GM12864 (cell line): ENCODE results near the gene KRT74.

Experiments used
- DNase-seq: peaks from one replicate; pipeline ENCODE4 v3.0.0-alpha.2; 2011; ENCODE audit warnings: low read depth
- H3K4me3 ChIP-seq: 2 replicates; pipeline ENCODE4 v1.5.1; 2011; ENCODE audit warnings: mild to moderate bottlenecking, low read depth, low read length, control low read depth
- TF ChIP-seq, protein P1 (sequence below): IDR thresholded peaks from 2 replicates; pipeline ENCODE4 v1.5.1; 2011; ENCODE audit warnings: low read depth, mild to moderate bottlenecking, moderate library complexity, low read length, control low read depth, inconsistent platforms; ENCODE audit errors: missing control alignments

The KRT74 gene

DNA sequence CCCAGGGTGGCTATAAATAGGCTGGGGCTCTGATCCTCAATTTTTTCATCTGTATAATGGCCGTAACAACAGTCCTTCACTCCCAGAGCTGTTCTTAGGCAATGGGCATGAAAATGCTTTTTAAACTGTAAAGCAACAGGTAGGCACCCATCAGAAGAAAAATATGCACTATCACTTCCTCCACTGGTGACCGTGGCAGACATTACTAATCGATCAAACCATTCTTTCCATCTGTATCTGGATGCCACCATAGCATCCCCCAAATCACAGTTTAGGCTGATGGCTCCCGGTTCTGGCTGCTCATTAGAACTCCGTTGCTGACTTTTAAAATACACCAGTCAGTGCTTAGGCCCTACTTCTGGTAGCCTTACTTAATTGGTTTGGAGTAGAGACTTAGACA, 31.9 kb downstream of the KRT74 start:
- no peak for DNase-seq
- H3K4me3 ChIP-seq, result no peak overlapping the region
- TF ChIP-seq, protein P1, sequence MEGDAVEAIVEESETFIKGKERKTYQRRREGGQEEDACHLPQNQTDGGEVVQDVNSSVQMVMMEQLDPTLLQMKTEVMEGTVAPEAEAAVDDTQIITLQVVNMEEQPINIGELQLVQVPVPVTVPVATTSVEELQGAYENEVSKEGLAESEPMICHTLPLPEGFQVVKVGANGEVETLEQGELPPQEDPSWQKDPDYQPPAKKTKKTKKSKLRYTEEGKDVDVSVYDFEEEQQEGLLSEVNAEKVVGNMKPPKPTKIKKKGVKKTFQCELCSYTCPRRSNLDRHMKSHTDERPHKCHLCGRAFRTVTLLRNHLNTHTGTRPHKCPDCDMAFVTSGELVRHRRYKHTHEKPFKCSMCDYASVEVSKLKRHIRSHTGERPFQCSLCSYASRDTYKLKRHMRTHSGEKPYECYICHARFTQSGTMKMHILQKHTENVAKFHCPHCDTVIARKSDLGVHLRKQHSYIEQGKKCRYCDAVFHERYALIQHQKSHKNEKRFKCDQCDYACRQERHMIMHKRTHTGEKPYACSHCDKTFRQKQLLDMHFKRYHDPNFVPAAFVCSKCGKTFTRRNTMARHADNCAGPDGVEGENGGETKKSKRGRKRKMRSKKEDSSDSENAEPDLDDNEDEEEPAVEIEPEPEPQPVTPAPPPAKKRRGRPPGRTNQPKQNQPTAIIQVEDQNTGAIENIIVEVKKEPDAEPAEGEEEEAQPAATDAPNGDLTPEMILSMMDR, result no peak

DNA sequence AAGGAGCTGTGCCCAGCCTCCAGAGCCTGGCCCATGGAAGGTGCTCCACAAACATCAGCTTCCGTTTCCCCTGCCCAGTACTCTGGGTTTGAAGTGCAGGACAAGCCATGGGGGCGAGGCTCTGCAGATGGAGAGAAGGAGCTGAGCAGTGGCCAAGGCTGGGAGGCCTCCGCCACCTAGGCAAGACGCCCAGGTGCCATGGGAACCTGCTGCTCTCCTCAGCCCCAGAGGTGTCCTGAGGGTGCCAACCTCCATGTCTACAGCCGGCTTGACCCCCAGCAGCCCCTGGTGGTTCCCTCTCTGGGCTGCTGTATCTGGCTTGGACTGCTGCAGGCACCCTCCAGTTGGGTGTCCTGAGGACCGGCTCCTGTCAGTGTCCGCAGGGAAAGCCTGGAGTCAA, 33.1 kb downstream of the KRT74 start:
- TF ChIP-seq, protein P1, result no peak
- DNase-seq, result no peak
- no peak overlapping the region for H3K4me3 ChIP-seq

DNA sequence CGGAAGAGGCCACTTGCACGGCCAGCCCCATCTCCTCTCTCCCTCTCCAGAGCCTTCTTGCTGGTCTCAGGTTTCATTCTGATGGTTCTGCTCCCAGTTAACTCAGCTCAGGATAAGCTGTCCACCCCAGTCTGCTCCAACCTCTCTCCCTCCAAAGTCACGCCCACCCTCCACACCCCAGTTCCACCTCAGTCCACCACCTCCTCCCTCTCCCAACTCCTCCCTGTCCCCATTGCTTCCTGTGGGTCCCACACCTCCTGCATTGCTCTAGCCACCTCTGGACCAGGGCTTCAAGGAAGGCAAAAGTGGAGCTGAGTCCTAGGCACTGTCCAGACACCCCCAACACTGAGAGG, 33.8 kb downstream of the KRT74 start:
- H3K4me3 ChIP-seq, result no peak overlapping the region
- TF ChIP-seq, protein P1, result no peak
- no peak for DNase-seq

DNA sequence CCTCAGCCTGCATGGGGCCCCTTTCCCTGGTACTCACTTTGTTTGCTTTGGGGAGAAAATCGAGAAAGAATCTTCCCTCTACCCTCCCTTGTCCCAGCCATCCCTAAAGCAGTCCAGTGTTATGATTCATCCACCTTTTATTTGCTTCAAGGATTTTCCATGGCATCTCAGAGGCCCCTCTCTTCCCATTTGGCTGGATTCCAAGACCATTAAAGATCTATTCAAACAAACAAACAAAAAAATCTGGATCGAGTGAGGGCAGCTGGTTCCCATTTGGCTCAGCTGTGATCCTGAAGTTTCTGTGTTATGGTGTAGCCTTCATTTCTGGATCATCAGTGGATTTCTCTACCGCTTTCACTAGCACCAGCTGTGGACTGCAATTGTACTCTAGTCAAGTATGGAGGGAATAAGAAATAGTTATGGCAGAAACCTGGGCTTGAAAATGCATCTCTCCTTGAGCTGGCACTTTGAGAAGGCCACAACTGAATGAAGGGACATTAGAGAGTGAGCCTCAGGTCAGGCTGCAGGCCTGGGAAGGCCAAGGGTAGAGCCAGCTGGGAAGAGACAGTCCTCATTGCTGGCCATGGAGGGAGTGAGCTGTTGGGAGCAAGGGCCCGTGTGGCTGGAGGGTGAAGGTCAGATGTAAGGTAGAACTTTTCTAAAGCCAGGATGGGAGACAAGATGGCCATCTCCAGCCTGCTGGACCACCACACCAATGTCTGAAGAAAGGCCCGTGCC, 34.4 kb downstream of the KRT74 start:
- no peak for DNase-seq
- no peak overlapping the region for H3K4me3 ChIP-seq
- TF ChIP-seq, protein P1, result no peak

DNA sequence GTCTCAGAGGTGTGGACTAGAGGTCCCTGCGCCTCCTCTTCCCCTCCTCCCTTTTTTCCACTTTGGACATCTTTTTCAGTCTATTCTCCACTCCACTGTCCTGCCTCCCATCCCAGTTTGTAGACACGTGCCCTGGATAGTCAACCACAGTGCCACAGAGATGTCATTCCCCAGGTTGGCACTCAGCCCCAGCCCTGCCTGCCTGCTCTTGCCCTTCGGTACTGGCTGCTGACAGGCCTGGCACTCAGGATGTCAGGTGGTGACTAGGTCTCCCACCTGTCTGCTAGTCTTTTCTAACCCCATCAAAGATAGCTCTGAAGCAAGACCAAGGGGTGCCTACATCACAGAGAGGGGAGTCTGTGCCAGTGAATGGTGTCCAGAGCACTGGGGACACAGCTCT, 36.5 kb downstream of the KRT74 start:
- TF ChIP-seq, protein P1, result no peak
- no peak for DNase-seq

DNA sequence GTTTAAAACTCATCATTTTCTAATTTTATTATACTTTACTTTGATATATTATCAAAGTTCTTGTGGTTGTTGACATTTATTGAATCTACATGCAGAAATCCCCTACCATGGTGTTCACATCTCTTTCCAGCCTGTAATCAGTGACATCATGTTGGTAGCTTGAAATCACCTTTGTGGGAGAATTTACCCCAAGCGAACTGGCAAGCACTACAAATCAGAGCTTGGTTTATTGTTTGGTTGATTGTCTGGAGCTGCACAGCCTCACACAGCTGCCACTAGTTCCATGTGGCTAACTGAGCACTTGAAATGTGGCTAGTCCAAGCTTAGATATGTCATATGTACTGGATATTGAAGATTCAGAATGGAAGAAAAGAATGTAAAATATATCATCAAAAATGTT, 38.1 kb downstream of the KRT74 start:
- TF ChIP-seq, protein P1, result no peak
- no peak overlapping the region for H3K4me3 ChIP-seq
- DNase-seq, result no peak

More for the DNA sequence above, 36.5 kb downstream of the KRT74 start:
- no peak overlapping the region for H3K4me3 ChIP-seq

DNA sequence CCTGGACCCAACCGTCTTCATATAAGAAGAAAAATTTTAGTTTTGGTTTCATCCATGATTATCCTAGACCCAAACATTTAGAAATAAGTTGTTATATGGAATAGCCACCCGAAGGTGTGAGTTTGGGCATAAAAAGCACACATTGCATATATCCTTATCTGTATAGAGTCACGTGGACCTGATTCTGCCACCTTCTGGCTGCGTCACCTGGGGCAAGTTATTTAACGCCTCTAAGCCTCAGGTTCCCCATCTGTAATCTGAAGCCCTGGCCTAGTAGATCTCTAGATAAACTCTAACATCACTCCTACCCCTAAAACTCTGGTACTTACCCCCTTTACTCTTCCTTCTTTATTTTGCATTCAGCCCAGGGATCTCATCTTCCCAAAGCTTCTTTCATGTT, 39.2 kb downstream of the KRT74 start:
- no peak for DNase-seq
- TF ChIP-seq, protein P1, result no peak

More for the DNA sequence above, 39.2 kb downstream of the KRT74 start:
- H3K4me3 ChIP-seq, result no peak overlapping the region
